Measurements from ENCODE around the gene PRLR.
"Not testable (repeated sequence)": the region's sequence is repeated elsewhere in the genome, so short reads cannot be mapped to it uniquely, and the experiment has no call there.

PRLR gene

DNA sequence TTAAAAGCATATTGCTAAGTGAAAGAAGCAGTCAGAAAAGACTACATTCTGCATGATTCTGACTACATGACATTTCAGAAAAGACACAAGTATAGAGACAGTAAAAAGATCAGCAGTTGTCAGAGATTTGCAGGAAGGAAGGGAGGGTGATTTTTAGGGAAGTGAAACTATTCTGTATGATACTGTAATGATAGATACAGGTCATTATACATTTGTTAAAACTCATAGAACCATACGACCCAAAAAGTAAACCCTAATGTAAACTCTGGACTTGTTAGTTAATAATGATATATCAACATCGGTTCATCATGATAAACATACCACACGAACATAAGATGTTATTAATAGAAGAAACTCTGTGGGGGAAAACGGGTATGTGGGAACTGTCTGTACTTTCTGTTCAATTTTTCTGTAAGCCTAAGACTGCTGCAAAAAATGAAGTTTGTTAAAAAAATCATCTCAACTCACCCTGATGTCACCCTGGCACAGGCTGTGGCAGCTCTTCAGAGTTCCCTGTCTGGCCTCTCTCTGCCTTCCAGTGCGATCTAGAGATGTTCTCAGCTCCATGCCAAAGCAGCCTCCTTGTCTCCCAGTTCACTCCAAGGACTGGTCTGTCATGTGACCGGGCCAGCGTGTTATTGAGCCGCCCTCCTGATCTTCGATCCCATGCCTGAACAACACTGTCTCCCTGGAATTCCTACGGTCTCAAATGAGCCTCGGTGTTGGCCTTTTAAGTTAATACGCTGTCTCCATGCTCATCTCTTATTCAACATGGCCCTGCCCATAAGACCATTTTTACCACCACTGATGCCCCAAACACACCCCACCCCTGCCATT lies 35.4 kb downstream of the PRLR start:
- in situ Hi-C loops (cut with HindIII; ENCODE audit: low sequenced_read_pairs): loop anchor here (5.0 kb wide), 1 partner anchor 32 kb away; no protein-coding TSS in a partner anchor
- H3K4me3 ChIP-seq (ENCODE audit: low read depth, low read length): no peak overlapping the region
- TF ChIP-seq, protein P1, sequence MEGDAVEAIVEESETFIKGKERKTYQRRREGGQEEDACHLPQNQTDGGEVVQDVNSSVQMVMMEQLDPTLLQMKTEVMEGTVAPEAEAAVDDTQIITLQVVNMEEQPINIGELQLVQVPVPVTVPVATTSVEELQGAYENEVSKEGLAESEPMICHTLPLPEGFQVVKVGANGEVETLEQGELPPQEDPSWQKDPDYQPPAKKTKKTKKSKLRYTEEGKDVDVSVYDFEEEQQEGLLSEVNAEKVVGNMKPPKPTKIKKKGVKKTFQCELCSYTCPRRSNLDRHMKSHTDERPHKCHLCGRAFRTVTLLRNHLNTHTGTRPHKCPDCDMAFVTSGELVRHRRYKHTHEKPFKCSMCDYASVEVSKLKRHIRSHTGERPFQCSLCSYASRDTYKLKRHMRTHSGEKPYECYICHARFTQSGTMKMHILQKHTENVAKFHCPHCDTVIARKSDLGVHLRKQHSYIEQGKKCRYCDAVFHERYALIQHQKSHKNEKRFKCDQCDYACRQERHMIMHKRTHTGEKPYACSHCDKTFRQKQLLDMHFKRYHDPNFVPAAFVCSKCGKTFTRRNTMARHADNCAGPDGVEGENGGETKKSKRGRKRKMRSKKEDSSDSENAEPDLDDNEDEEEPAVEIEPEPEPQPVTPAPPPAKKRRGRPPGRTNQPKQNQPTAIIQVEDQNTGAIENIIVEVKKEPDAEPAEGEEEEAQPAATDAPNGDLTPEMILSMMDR (IDR thresholded peaks at IDR 0.05; ENCODE audit: low read depth, low read length, missing control alignments): no peak
- no peak for DNase-seq (ENCODE audit: low read depth)

DNA sequence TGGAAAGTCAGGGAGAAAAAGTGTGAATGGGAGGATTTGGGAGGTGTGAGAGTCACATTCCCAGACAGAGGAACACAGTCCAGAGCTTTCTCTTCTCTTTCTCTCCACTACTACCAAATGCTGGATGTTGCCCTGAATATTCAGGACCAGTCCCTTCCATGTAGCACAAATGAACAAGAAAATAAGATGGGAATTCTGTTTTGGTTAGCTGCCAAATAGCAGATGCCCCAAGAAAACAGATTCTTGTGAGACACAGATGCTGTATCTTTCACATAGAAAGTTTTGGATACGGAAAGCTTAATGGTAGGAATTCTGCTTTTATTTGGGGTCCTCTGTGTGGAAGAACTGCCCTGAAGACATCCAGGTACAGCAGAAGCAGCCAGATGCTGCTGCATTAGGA lies 37.8 kb downstream of the PRLR start:
- in situ Hi-C loops (cut with HindIII; ENCODE audit: low sequenced_read_pairs): loop anchor here (5.0 kb wide), 1 partner anchor 35 kb away; no protein-coding TSS in a partner anchor
- TF ChIP-seq, protein P1 (IDR thresholded peaks at IDR 0.05; ENCODE audit: low read depth, low read length, missing control alignments): no peak
- H3K4me3 ChIP-seq (ENCODE audit: low read depth, low read length): no peak overlapping the region
- no peak for DNase-seq (ENCODE audit: low read depth)

DNA sequence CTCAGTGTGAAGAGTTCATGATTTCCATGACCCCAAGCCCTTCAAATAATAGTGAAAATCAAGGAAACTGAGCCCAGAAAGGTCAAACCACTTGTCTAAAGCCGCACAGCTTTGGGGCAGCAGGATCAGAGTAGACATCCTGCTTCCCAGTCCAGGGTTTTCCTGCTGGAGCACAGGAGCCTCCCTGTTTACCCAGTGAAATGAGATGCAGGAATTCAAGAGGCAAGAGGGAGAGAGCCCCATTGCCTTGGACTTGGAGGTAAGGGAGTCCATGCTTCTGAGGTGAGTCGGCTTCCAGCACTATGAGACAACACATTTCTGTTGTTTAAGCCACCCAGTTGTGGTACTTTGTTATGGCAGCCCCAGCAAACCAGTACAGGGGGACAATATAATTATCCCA lies 40.5 kb downstream of the PRLR start:
- H3K4me3 ChIP-seq (ENCODE audit: low read depth, low read length); DNase-seq (ENCODE audit: low read depth): not testable (repeated sequence)
- in situ Hi-C loops (cut with HindIII; ENCODE audit: low sequenced_read_pairs): loop anchor here (5.0 kb wide), 1 partner anchor 38 kb away; no protein-coding TSS in a partner anchor

DNA sequence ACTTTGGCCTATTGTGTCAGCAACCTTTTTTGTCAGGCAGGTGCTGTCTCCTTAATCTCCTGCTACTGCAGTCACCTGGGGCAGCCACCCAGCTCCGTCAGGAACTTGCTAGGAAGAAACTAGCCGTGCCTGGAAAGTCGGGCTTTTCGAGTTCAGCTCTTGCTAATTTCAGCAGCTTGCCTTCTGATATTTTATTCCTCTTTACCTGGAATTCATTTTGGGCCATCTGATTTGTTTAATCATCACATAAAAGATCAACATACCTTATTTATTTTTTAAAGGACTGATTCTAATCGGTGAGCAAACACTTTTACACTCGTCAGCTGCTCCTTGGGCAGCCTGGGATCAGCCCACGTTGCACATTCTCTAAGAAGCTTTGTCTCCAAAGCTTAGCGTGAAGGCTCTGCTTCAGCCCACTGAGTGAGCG lies 42.2 kb downstream of the PRLR start:
- in situ Hi-C loops (cut with HindIII; ENCODE audit: low sequenced_read_pairs): no loop called here
- H3K4me3 ChIP-seq (ENCODE audit: low read depth, low read length): no peak overlapping the region
- TF ChIP-seq, protein P1 (IDR thresholded peaks at IDR 0.05; ENCODE audit: low read depth, low read length, missing control alignments): no peak
- no peak for DNase-seq (ENCODE audit: low read depth)

DNA sequence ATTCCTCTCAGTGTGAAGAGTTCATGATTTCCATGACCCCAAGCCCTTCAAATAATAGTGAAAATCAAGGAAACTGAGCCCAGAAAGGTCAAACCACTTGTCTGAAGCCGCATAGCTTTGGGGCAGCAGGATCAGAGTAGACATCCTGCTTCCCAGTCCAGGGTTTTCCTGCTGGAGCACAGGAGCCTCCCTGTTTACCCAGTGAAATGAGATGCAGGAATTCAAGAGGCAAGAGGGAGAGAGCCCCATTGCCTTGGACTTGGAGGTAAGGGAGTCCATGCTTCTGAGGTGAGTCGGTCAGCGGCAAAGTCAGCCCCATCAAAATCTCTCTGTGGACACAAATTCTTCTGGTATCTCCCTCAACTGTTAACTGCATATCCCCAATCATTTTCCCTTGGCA lies 42.7 kb downstream of the PRLR start:
- H3K4me3 ChIP-seq (ENCODE audit: low read depth, low read length); DNase-seq (ENCODE audit: low read depth); in situ Hi-C loops (cut with HindIII; ENCODE audit: low sequenced_read_pairs): not testable (repeated sequence)

DNA sequence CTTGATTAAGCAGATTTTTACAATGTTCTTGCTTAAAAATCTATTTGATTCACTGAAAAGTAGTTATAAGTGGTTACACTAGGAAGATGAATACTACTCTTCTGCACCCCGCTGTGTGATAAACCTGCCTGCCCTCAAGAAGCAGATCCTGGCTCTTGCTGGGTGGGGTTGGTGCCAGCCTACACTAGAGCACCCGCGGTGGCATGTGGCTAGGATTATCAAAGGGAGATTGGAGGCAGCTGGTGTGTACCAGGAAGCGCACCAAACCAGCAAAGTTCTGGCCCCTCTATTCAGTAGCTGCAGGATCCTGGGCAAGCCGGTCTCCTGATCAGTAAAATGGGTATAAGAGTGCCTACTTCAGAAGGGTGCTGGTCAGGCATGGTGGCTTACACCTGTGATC lies 43.5 kb downstream of the PRLR start:
- in situ Hi-C loops (cut with HindIII; ENCODE audit: low sequenced_read_pairs): no loop called here
- no peak overlapping the region for H3K4me3 ChIP-seq (ENCODE audit: low read depth, low read length)
- no peak for DNase-seq (ENCODE audit: low read depth)
- TF ChIP-seq, protein P1 (IDR thresholded peaks at IDR 0.05; ENCODE audit: low read depth, low read length, missing control alignments): no peak

DNA sequence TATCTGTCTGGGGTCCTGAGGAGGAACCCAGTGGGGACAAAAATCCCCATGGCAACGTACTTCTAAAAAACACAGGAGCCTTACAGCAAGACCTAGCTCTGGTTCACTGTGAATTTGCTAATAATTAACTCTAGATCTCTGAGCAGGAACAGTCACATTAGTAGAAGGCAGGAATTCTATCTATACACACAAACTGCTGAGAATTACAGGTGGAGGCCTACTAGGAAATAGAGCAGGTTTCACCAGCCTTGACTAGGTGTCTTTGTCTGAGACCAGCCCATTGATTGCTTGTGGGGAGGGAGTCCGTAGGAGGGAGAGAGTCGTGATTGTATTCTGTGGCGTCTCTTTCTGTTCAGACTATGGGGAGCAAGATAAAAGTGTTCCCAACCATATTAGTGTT lies 44.8 kb downstream of the PRLR start:
- in situ Hi-C loops (cut with HindIII; ENCODE audit: low sequenced_read_pairs): no loop called here
- DNase-seq (ENCODE audit: low read depth): no peak
- TF ChIP-seq, protein P1 (IDR thresholded peaks at IDR 0.05; ENCODE audit: low read depth, low read length, missing control alignments): no peak
- no peak overlapping the region for H3K4me3 ChIP-seq (ENCODE audit: low read depth, low read length)

Data from astrocyte of the cerebellum (primary cell).